GM12891 (cell line): ENCODE data around the gene SMTNL1. TPM values are rescaled to one million over a fixed set of nuclear protein-coding genes. Genes with fewer than 3 reads are reported as not detected.
A peak's percentile ranks its signal among the peaks of the same experiment; 100 is the strongest.

Experiments used
- DNase-seq: peaks from one replicate; pipeline ENCODE4 v3.0.0; 2011; ENCODE audit warnings: low spot score; ENCODE audit not compliant: insufficient read length
- FAIRE-seq: peaks from 2 replicates; lab custom pipeline; 2011; peaks lifted over from hg19 to GRCh38; lab: Jason Lieb, UNC
- PAX5 ChIP-seq: IDR thresholded peaks from 2 replicates; pipeline ENCODE4 v1.6.1; 2011; ENCODE audit warnings: low read length, moderate library complexity, mild to moderate bottlenecking; ENCODE audit not compliant: insufficient read depth, severe bottlenecking
- POLR2A ChIP-seq: IDR thresholded peaks from 2 replicates; pipeline ENCODE4 v1.6.1; 2011; ENCODE audit warnings: low read depth, low read length, control low read depth
- POLR2AphosphoS5 ChIP-seq: IDR thresholded peaks from 2 replicates; pipeline ENCODE4 v1.6.1; 2011; ENCODE audit warnings: low read depth, low read length, control low read depth
- POU2F2 ChIP-seq: IDR thresholded peaks from 2 replicates; pipeline ENCODE4 v1.6.1; 2011; ENCODE audit warnings: low read depth, mild to moderate bottlenecking, control low read depth, low read length, moderate library complexity
- SPI1 ChIP-seq: IDR thresholded peaks from 2 replicates; pipeline ENCODE4 v1.6.1; 2011; ENCODE audit warnings: low read depth, low read length, control low read depth
- TAF1 ChIP-seq: IDR thresholded peaks from 2 replicates; pipeline ENCODE4 v1.6.1; 2011; ENCODE audit warnings: low read depth, low read length, control low read depth
- polyA plus RNA-seq: library from polyadenylated mRNA; unstranded; fragments of >200 nt; gene quantifications from one replicate; pipeline ENCODE4 v1.2.1, GENCODE V29; 2012; ENCODE audit warnings: low read depth, missing spikeins, inconsistent platforms; ENCODE audit not compliant: missing spikeins

SMTNL1 gene
- polyA plus RNA-seq: not detected

GRCh38 chr11:57536947-57537619 lies at the start of gene SMTNL1:
SMTNL1 (plus strand) TSS chr11:57537595; CDS start chr11:57542643, 5,048 bp downstream.
- TF ChIP-seq PAX5: no peak
- TF ChIP-seq POLR2AphosphoS5: no peak
- TF ChIP-seq POLR2A: no peak
- TF ChIP-seq SPI1: no peak
- no peak for TF ChIP-seq POU2F2
- no peak for TF ChIP-seq TAF1
- DNase-seq (no peak), FAIRE-seq (no peak)

- no peak for DNase-seq
- FAIRE-seq: no peak
- no peak for TF ChIP-seq TAF1
- TF ChIP-seq POU2F2: no peak
- TF ChIP-seq PAX5: no peak
- no peak for TF ChIP-seq SPI1
- TF ChIP-seq POLR2AphosphoS5: no peak
- no peak for TF ChIP-seq POLR2A
Measured at GRCh38 chr11:57487920-57488659, 49.3 kb upstream of the SMTNL1 start.

- no peak for TF ChIP-seq SPI1
- no peak for TF ChIP-seq POLR2AphosphoS5
- no peak for TF ChIP-seq POU2F2
- TF ChIP-seq POLR2A: no peak
- no peak for TF ChIP-seq PAX5
- TF ChIP-seq TAF1: no peak
Measured at GRCh38 chr11:57490456-57491248, 46.7 kb upstream of the SMTNL1 start.

GRCh38 chr11:57491371-57492061 lies 45.9 kb upstream of the SMTNL1 start:
- peak; percentile 52 for FAIRE-seq

More at GRCh38 chr11:57490456-57491248, 46.7 kb upstream of the SMTNL1 start:
- no peak for FAIRE-seq
- no peak for DNase-seq

GRCh38 chr11:57493507-57494503 lies 43.6 kb upstream of the SMTNL1 start:
- no peak for TF ChIP-seq POLR2AphosphoS5
- no peak for TF ChIP-seq PAX5
- no peak for TF ChIP-seq POU2F2
- no peak for TF ChIP-seq TAF1
- no peak for TF ChIP-seq POLR2A
- no peak for TF ChIP-seq SPI1
- peak; percentile 70 for DNase-seq
- peak; percentile 90 for FAIRE-seq

More at GRCh38 chr11:57491371-57492061, 45.9 kb upstream of the SMTNL1 start:
- no peak for DNase-seq
- TF ChIP-seq TAF1: no peak
- no peak for TF ChIP-seq SPI1
- TF ChIP-seq POLR2AphosphoS5: no peak
- TF ChIP-seq POU2F2: no peak
- no peak for TF ChIP-seq POLR2A
- no peak for TF ChIP-seq PAX5

GRCh38 chr11:57496109-57496820 lies 41.1 kb upstream of the SMTNL1 start:
- no peak for FAIRE-seq
- TF ChIP-seq POU2F2: no peak
- TF ChIP-seq TAF1: no peak
- TF ChIP-seq PAX5: no peak
- TF ChIP-seq POLR2AphosphoS5: no peak
- TF ChIP-seq POLR2A: no peak
- TF ChIP-seq SPI1: no peak
- no peak for DNase-seq

- DNase-seq: no peak
- TF ChIP-seq SPI1: no peak
- no peak for TF ChIP-seq PAX5
- TF ChIP-seq POLR2AphosphoS5: no peak
- no peak for TF ChIP-seq POU2F2
- TF ChIP-seq TAF1: no peak
- TF ChIP-seq POLR2A: no peak
- no peak for FAIRE-seq
Measured at GRCh38 chr11:57497303-57498247, 39.8 kb upstream of the SMTNL1 start.
